GM06990 (cell line): ENCODE measurements around the gene STKLD1.
"Not testable (repeated sequence)": the region's sequence is repeated elsewhere in the genome, so short reads cannot be mapped to it uniquely, and the experiment has no call there.

Source experiments
- DNase-seq: peaks from one replicate; pipeline ENCODE4 v3.0.0-alpha.2; 2011; ENCODE audit not compliant: insufficient read length; ENCODE audit errors: extremely low read depth
- H3K27me3 ChIP-seq: replicated peaks from 2 replicates; pipeline ENCODE4 v1.6.0; 2011; ENCODE audit warnings: low read length; ENCODE audit not compliant: control insufficient read depth, insufficient read depth
- H3K36me3 ChIP-seq: 2 replicates; pipeline ENCODE4 v1.5.1; 2011; ENCODE audit warnings: low read length; ENCODE audit not compliant: control insufficient read depth, insufficient read depth
- H3K4me3 ChIP-seq: replicated peaks from 2 replicates; pipeline ENCODE4 v1.5.1; 2011; ENCODE audit warnings: low read depth, mild to moderate bottlenecking, control low read depth, low read length
- CTCF ChIP-seq: IDR thresholded peaks from 2 replicates; pipeline ENCODE4 v1.5.1; 2011; ENCODE audit warnings: low read length, control low read depth, mild to moderate bottlenecking, inconsistent platforms; ENCODE audit not compliant: insufficient read depth, poor library complexity, severe bottlenecking

Gene STKLD1

GRCh38 chr9:133331641-133332380, 44.4 kb upstream of the STKLD1 start:
- Histone ChIP-seq H3K4me3 (no peak overlapping the region), H3K27me3 (no peaks in the 10 kb centered on the region), H3K36me3 (peaks cover 28% of the 10 kb centered on the region)
- DNase-seq, result no peak
- no peak for TF ChIP-seq CTCF

GRCh38 chr9:133332381-133332730, 43.8 kb upstream of the STKLD1 start:
- peaks cover 28% of the 10 kb centered on the region for H3K36me3 ChIP-seq
- DNase-seq, result no peak
- H3K27me3 ChIP-seq, result no peaks in the 10 kb centered on the region
- H3K4me3 ChIP-seq, result no peak overlapping the region
- no peak for TF ChIP-seq CTCF

GRCh38 chr9:133333011-133333410, 43.2 kb upstream of the STKLD1 start:
- H3K4me3 ChIP-seq, result no peak overlapping the region
- H3K36me3 ChIP-seq, result peaks cover 28% of the 10 kb centered on the region
- H3K27me3 ChIP-seq, result no peaks in the 10 kb centered on the region
- no peak for TF ChIP-seq CTCF
- no peak for DNase-seq

- no peaks in the 10 kb centered on the region for H3K27me3 ChIP-seq
- TF ChIP-seq CTCF, result no peak
- no peak overlapping the region for H3K4me3 ChIP-seq
- peaks cover 28% of the 10 kb centered on the region for H3K36me3 ChIP-seq
- no peak for DNase-seq
Observed at GRCh38 chr9:133333566-133333965, 42.6 kb upstream of the STKLD1 start.

GRCh38 chr9:133334161-133334560, 42.0 kb upstream of the STKLD1 start:
- TF ChIP-seq CTCF, result no peak
- no peaks in the 10 kb centered on the region for H3K27me3 ChIP-seq
- H3K36me3 ChIP-seq, result peaks cover 30% of the 10 kb centered on the region

GRCh38 chr9:133334888-133335287, 41.3 kb upstream of the STKLD1 start:
- not testable (repeated sequence) for DNase-seq, H3K27me3 ChIP-seq
- peaks cover 36% of the 10 kb centered on the region for H3K36me3 ChIP-seq
- peak overlapping the region; percentile 86 for H3K4me3 ChIP-seq

More at GRCh38 chr9:133334161-133334560, 42.0 kb upstream of the STKLD1 start:
- H3K4me3 ChIP-seq, result no peak overlapping the region
- DNase-seq, result no peak
